GM21390 (cell line): ENCODE results near the gene PNPLA1.

Experiments
- ATAC-seq: cut with Tn5 transposase; IDR thresholded peaks from one replicate; pipeline ENCODE4 v1.9.1; 2021; ENCODE audit not compliant: unreplicated experiment

The PNPLA1 gene, protein sequence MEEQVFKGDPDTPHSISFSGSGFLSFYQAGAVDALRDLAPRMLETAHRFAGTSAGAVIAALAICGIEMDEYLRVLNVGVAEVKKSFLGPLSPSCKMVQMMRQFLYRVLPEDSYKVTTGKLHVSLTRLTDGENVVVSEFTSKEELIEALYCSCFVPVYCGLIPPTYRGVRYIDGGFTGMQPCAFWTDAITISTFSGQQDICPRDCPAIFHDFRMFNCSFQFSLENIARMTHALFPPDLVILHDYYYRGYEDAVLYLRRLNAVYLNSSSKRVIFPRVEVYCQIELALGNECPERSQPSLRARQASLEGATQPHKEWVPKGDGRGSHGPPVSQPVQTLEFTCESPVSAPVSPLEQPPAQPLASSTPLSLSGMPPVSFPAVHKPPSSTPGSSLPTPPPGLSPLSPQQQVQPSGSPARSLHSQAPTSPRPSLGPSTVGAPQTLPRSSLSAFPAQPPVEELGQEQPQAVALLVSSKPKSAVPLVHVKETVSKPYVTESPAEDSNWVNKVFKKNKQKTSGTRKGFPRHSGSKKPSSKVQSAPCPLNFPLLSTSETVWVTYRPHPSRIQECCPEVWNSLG

DNA sequence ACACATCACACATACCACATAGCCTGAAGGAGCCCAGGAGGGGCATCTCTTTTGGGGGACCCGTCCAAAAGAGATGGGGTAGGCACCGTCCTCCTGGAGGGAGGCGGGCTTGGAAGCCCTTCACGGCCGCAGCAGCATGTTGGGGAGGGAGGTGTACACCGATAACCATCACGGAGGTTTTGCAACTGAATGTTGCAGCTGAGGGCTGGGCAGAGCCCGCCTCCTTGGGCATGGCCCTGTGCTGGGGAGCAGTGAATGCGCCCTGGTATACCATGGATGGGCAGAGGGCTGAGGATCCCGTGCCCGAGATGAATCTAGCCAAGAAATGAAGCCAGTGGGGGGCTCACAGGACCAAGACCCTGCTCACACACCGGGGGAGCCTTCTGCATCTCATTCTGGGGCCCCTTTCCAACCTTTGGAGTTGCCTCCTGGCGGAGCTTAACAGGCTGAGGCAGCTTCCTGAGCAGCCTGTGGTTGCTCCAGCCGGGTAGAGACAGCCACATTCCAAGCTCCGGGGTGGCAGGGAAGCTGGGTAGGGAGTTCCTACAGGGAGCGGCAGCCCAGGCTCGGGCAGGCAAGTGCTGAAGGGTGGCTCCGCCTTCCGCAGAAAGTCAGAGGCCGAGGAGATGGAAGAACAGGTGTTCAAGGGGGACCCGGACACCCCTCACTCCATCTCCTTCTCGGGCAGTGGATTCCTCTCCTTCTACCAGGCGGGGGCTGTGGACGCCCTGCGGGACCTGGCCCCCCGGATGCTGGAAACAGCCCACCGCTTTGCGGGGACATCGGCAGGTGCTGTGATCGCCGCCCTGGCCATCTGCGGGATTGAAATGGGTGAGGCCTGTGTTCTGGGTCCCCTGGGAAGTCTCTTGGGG lies at the start of gene PNPLA1:
TSS of gene PNPLA1 (plus strand) at position 227 of the 872 bp plus-strand sequence. CDS start at position 627, 400 bp downstream.
- no peak for ATAC-seq

DNA sequence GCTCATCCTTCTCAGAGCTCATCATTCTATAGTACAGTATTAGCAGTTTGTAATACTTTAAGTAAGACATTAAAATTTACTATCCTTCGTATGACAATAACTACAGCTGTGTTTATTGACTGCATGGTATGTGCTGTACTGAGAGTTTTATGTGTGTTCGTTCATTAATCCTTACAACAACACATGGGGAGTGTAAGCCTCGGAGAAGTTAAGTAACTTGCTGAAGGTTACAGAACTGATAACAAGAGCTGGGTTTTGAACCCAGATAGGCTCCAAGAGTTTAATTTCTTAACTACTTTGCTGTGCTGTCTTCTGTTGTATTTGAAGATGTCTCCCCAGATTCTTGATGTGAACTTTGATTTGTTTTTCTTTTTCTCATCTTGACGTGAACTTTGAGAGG lies 49.6 kb upstream of the PNPLA1 start:
- no peak for ATAC-seq

DNA sequence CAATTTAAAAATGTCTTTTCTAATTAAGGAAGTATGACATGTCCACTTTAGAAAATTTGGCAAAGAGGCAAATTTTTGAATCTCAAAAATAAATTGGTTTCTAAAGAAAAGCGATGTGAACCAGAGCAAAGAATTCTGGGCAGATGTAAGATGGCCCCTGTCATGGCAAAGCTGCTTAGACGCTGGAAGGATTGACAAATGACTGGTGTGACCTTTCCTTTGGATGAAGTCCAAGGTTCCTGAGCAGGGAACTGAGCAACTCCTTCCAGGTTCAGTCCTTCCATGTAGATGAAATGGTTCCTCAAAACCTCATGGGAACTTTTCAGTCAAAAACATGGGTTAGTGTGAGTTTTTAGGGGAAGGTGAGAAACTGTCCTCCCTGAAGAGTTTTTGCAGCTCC lies 48.2 kb upstream of the PNPLA1 start:
- ATAC-seq, result no peak

DNA sequence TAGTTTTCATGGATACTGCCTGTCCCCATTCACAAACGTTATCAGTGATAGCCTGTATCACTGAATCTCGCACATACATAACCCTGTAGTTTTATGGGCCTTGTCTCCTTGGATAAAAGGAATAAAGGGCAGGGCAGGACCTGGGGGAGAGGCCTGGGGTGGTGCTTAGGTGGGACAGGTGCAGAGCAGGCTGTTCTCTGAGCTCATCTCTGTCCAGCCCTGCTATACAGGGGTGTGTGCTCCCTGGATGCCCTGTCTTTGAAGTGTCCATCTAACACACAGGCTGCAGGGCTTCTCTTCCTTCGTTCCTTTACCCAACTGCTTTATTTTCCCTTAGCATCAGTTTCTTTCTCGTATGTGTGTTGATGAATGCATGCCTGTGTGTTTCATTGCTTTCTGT lies 46.9 kb upstream of the PNPLA1 start:
- no peak for ATAC-seq

DNA sequence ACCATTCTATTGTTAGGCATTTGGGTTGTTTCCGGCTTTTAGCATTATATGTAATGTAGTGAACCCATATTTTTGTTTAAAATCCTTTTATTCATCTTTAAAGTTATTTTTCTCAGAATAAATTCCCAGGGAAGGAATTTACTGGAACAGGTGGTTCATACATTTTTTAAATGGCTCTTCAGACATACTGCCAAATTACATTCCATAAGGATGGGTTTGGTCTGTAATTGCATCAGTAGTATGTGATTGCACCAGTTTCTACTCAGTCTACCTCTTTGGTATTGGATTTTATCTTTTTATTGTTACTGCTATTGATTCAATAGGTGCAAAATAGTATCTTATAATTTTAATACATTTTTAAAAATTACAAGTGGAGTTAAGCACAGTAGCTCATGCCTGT lies 46.2 kb upstream of the PNPLA1 start:
- no peak for ATAC-seq

DNA sequence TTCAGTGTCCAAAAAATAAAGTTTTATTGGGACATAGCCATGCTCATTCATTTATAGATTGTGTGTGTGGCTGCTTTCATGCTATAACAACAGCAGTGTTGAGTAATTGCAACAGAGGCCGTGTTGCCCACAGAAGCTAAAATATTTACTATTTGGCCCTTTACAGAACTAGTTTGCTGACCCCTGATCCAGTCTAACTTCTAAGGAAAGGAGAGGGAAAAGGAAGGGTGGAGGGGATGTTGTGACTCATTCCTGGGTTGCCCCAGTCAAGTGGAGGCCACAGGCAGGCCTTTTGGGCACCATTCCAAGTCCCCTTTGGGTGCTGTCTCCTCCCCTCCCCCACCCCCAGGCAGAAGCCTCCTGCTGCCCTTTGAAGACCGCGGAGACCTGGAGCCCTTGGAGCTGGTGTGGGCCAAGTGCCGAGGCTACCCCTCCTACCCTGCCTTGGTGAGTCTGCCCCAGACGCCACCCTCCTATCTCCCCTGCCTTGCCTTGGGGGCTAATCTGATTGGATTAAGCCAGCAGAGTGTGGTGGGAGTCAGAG lies 44.9 kb upstream of the PNPLA1 start:
- ATAC-seq, result no peak

DNA sequence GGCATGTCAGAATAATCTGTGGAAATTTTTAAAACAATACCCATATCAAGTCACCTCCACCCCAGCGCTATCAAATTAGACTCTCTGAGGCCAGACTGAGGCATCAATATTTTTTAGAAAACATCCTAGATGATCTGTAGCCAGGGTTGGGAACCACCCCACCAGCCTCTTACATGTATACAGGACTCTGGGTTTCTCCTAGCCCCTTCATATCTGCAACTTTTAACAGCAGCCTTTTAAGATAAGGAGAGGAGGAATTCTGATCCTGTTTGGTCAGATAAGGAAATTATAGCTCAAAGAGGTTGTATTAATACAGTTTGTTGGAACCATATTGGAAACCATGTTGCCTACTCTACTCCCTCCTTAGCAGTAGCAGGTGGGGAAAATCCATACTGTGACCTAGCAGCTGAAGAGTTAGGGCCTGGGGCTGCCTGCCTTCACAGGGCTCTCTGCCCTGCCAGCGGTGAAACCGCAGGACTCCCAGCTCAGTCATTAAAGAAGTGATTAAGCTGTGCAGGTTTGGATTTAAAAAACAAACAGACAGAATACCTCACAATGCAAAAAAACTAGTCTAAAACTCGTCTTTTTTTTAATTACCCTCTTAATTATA lies 43.3 kb upstream of the PNPLA1 start:
- ATAC-seq, result no peak

DNA sequence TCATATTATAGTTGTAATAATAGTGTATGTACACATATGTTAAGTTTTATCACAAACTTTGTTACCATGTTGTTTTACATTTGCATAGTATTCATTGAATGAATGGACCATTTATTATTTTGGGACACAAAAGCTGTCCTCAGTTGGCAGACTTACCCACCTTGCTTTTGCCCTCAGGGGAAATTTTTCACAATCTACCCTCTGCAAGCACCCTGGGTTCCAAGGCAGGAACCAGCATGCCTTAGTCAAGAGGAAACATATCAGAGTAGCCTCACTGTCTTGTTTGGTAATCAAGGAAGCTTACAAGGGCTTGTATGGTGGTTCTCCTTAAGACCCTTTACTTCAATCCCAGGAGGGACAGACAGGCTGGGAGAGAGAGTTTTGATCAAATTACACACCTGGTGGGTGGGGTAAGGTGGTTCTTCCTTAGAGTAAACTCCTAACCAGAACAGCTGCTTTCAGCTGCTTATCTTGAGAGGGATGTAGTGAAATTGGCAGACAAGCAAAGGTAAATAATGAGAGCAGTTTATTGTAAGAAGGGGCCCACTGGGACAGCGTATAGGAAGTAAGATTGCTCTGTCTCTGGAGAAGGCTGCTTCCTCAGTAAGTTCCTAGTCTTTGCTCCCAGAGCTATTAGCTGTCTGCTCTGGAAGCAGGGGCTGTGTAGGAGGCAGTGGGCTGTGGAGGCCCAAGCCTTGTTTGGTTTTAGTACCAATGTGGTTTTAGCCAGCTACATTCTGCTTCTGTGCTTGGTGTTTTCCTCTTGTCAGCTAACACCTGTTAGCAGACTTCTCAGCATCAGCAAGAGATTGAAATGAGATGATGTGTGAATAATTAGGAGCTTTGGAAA lies 42.3 kb upstream of the PNPLA1 start:
- no peak for ATAC-seq

DNA sequence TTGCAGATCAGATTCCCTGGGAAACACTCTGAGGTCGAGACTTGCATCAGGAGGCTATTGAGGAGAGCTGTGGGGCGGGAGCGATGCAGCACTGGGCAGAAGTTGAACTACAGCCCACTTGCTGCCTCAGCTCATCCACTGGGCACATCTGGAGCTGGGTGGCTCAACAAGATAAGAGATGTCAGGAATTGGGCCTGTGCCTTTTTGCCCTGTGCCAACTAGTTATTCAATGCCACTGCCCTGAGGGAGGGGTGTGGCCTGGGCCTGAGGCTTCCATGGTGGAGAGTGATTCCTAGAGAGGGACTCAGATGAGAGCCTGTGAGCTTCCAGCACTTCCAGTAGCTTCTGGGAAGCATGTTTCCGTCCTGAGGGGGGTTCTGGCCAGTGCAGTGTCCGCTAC lies 40.6 kb upstream of the PNPLA1 start:
- ATAC-seq, result no peak

DNA sequence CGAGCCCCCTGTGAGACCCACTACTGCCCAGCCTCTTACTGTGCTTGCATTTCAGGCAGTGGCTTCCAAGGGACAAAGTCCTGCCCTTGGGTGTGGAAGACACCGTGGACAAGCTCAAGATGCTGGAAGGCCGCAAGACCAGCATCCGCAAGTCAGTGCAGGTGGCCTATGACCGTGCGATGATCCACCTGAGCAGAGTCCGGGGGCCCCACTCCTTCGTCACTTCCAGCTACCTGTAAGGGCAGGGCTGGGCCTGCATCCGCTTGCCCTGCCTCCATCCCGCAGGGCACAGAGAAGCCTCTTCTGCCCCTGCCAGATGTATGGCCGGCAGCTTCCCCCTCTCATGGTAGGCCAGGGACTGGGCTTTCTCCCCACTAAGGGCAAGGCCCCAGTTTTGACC lies 39.5 kb upstream of the PNPLA1 start:
- ATAC-seq, result no peak

DNA sequence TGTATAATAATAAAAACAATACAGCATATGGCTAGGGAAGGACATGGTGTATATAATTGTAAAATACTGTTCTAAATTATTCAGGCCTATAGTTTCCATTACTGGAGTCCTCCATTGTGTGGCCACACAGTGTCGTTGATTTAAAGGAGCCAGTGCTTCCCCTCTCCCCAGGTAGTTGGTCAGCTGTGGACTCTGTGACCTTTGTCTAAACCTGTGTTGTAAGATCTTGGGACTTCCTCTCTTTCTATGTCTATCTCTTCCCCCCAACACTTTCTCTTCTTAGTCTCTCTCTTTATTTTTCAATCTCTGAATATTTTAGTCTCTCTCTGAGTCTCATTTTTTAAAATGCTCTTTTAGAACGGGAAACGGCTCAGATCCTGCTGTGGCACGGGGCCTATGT lies 37.7 kb upstream of the PNPLA1 start:
- ATAC-seq, result no peak

DNA sequence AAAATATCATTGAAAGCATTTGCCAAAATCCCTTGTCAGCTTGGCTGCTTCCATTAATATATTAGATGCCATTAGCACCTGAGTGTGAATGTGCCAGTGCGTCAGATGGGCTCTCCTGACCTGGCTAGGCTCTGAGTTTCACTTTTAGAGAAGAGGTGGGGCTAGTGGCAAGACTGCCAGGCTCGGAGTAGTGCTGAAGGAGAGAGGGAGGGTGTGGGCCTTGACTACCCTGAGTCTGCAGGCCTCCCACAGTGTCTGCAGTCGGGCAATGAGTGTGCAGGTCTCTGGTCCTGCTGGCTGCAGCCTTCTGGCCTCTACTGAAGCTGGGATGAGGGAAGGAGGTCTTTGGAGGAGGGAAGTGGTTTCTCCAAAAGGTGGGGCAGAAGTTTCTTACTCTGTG lies 34.6 kb upstream of the PNPLA1 start:
- no peak for ATAC-seq

DNA sequence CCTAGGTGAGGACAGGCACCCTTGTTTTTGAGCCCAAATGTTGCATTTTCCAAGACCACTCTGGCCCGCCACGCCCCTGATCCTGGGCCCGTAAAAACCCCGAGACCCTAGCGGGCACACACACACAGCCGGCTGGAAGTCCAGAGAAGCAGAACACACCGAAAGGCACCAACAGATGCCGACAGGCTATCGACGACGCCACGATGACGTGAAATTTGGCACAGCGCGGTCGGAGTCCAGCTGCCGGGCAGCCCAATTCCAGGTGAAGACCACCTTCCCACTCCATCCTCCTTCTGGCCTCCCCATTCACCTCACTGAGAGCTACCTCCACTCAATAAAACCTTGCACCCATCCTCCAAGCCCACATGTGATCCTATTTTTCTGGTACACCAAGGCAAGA lies 34.0 kb upstream of the PNPLA1 start:
- ATAC-seq, result no peak

DNA sequence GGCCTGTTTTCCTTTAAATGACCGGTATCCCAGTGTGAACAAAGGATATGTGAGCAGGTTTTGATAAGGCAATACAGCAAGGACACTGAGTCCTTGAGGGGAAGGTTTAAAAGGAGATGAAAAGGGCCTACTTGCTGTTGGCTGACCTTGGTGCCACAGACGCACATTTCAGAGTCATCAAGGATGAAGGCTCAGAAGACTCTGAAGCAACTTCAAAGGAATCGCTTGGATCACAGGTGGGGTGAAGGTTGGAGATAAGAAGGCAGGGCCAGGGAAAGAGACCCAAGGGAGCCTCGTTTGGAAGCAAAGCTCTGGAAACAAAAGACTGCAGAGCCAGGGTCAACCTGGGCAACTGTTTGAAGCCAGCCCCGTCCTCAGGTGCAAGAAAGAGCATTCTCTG lies 30.1 kb upstream of the PNPLA1 start:
- no peak for ATAC-seq

DNA sequence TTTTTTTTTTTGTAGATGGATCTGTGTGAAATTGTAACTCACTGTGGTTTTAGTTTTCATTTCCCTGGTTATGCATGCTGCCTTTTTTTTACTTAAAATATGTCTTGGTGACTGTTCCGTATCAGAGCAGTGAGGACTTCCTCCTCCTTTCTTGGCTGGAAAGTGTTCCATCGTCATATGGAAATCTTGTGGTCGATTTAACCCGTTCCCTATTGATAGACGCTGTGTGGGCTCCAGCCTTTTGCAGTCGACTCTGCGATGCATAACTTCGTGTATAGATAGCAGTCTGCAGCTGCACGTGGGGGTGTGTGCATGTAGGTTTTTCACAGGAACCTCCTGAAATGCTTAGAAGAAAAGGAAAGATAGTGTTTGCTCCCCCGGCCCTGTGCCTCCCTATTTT lies 28.1 kb upstream of the PNPLA1 start:
- ATAC-seq, result no peak

DNA sequence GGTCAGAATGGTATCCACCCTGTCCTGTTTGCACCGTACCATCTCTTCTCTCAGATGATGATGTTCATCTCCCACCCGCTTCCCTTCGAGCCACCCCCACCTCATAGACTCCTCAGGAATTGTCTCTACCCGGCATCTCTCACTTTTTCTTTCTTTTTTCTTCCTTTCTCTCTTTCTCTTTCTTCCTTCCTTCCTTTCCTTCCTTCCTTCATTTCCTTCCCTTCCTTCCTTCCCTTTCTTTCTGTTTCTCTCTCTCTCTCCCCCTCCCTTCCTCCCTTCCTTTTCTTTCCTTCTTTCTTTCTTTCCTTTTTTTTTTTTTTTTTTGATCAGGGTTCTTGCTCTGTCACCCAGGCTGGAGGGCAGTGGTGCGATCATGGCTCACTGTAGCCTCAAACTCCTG lies 27.7 kb upstream of the PNPLA1 start:
- no peak for ATAC-seq

DNA sequence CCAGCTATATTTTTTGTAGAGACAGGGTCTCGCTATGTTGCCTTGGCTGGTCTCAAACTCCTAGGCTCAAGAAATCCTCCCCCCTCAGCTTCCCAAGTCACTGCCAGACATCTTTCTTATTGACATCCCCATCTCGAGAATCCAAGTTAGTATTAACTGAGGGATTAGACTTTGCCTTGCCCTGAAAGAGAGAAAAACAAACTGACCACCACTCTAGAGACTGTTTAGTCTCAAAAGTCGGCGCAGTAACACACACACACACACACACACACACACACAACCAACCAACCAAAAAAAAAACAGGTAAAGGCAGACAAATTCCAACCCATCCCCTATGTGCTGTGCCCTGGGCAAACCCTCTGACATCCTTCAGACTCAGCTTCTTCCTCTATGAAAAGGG lies 27.2 kb upstream of the PNPLA1 start:
- ATAC-seq, result no peak

DNA sequence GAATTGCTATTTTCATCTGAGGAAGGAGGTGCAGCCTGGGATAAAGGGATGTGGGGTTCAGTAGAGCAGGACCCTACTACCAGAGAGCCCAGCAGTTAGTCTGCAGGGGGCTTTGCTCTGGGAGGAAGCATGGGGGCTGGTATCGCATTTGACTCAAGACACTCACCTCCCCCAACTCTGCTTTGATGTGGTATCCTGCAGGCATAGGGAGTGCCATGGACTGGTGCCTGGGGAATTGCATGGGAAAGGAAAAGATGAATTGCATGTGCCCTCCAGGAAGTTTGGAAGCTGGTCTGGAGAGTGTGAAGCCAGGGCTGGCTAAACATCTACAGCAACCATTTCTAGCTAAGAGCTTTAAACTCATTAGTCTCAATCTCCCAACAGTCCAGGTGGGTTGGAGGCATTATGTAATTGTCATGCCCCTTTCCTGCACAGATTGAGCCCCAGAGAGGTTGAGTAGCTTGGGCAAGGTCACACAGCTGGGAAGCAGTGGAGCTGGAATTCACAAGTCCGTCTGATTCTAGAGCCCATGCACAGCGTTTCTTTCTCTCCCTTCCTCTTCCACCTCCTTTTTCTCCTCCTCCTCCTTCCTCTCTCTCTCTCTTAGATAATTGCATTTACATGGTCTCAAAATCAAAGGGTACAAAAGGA lies 26.2 kb upstream of the PNPLA1 start:
- no peak for ATAC-seq

DNA sequence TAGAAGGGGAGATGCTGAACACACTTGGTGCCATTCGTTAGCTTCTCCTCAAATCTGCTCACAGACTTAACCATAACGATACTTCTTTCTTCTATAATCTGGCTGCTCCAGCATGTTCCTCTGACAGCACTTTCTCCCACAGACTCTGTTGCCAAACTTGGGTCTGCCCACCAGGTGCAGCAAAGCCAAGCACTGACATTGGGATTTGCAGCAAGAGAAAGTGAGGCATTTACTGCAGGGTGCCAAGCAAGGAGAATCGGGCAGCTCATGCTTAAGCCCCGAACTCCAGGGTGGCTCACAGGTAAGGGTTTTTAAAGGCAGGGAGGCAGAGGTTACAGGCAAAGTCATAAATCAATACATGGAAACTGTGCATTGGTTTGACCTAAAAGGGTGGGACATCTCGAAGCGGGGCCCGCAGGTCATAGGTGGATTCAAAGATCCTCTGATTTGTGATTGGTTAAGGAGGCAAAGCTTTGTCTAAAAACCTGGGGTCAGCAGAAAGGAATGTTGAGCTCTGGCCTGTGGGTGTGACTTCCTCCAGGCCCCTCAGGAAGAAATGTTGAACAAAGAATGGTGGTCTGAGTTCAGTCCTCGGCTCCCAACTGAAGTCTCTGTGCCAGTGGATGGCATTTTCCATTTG lies 25.1 kb upstream of the PNPLA1 start:
- ATAC-seq, result no peak
